Activated naive CD8-positive, alpha-beta T cell treated with anti-CD3 and anti-CD28 coated beads for 36 hours (primary cell): ENCODE measurements around the gene NACA2. TPM values are rescaled to one million over a fixed set of nuclear protein-coding genes. Genes with fewer than 3 reads are reported as not detected.
"Not testable (repeated sequence)": the region's sequence is repeated elsewhere in the genome, so short reads cannot be mapped to it uniquely, and the experiment has no call there.

Experiments used
- DNase-seq: peaks from one replicate; pipeline ENCODE4 v3.0.0; 2021
- H3K27ac Mint-ChIP-seq: one replicate; pipeline ENCODE4 v1.8.0; 2022; ENCODE audit warnings: mild to moderate bottlenecking, moderate library complexity, mixed read lengths
- H3K27me3 Mint-ChIP-seq: one replicate; pipeline ENCODE4 v1.8.0; 2022; ENCODE audit warnings: mild to moderate bottlenecking, mixed read lengths
- H3K36me3 Mint-ChIP-seq: one replicate; pipeline ENCODE4 v1.8.0; 2021; ENCODE audit warnings: mild to moderate bottlenecking, mixed read lengths
- H3K4me1 Mint-ChIP-seq: one replicate; pipeline ENCODE4 v1.8.0; 2021; ENCODE audit warnings: mixed read lengths
- H3K4me3 Mint-ChIP-seq: one replicate; pipeline ENCODE4 v1.8.0; 2022; ENCODE audit warnings: mild to moderate bottlenecking, moderate library complexity, mixed read lengths
- H3K9me3 Mint-ChIP-seq: one replicate; pipeline ENCODE4 v1.8.0; 2022; ENCODE audit warnings: mixed read lengths
- total RNA-seq, 2 experiments: library from RNA; stranded (reverse); gene quantifications; one replicate each; pipeline ENCODE4 v1.2.3, GENCODE V29; 2021

The NACA2 gene
- total RNA-seq, 2 experiments from 2014 or later: not detected

DNA sequence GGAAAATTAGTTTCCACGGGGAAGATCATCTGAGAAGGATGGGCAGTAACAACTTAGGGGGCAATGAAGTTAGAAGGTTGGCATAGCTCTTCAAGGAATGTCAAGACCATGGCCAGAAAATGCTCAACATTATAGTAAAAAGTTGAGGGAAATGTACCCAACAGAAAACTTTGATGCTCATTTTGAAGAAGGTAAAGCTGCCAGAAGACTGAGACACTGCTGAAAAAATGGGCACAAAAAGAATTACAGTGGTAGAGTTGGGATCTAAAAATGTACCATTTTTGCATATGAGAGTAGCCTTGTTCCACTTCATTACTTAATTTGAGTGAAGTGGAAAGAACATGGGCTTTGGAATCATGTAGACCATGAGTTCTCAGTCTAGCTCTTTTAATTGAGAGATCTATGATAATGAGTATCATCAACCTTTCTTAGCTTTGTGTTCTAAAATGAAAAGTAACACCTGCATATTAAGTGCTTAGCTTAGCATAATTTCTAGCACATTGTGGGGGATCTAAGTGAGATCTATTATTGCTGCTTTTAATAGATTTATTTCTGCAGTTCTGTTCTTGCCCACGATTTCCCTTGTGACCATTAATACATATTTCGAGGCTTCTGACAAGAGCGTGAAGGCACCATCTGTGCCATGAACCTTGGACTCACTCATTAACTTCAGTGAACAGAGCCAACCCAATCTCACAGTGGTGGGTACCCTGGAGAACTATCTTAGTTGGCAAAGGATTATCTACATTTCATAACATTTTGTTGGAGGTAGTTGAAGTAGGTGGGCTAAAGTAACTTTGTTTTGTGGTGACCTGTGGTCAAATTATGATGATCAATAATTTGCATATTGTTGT is 3.0 kb downstream of the NACA2 start:
- Mint-ChIP-seq H3K27me3 (peaks cover 6% of the 10 kb centered on the region), H3K27ac (no peak overlapping the region), H3K9me3 (no peaks in the 10 kb centered on the region), H3K4me1 (no peaks in the 10 kb centered on the region), H3K36me3 (no peaks in the 10 kb centered on the region), H3K4me3 (no peak overlapping the region)
- no peak for DNase-seq

DNA sequence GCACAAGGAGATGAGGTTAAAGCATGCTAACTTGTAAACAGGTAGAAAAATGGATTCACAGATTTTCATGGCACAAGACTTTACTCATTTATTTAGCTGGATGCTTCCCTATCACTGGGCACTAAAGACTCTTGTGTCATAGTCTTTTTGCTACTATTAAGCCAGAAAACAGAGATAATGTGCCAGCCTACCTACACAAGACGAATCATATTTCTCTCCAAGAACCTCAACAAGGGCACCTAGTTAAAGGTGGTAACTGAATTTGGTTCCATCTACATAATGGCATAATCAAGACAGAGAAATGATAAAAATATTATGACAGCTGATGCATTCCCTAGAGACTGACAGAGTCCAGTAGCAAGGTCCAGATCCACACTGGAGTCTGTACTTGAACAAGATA is 3.8 kb downstream of the NACA2 start:
- Mint-ChIP-seq H3K27ac (no peak overlapping the region), H3K9me3 (no peaks in the 10 kb centered on the region), H3K4me1 (no peaks in the 10 kb centered on the region), H3K4me3 (no peak overlapping the region), H3K27me3 (peaks cover 5% of the 10 kb centered on the region), H3K36me3 (no peaks in the 10 kb centered on the region)
- DNase-seq: no peak

DNA sequence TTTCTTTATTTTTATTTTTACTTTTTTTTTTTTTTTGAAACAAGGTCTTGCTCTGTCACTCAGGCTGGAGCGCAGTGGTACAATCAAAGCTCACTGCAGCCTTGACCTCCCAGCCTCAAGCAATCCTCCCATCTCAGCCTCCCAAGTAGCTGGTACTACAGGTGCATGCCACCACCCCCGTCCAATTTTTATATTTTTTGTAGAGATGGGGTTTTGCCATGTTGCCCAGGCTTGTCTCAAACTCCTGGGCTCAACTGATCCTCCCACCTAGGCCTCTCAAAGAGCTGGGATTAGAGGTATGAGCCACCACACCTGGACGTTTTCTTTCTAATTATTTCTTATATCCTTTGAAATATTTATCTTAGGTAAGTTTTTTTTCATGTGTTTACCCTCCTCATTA is 4.4 kb downstream of the NACA2 start:
- H3K36me3 Mint-ChIP-seq, H3K27ac Mint-ChIP-seq, DNase-seq, H3K4me1 Mint-ChIP-seq, H3K4me3 Mint-ChIP-seq, H3K9me3 Mint-ChIP-seq: not testable (repeated sequence)
- H3K27me3 Mint-ChIP-seq: peaks cover 10% of the 10 kb centered on the region

DNA sequence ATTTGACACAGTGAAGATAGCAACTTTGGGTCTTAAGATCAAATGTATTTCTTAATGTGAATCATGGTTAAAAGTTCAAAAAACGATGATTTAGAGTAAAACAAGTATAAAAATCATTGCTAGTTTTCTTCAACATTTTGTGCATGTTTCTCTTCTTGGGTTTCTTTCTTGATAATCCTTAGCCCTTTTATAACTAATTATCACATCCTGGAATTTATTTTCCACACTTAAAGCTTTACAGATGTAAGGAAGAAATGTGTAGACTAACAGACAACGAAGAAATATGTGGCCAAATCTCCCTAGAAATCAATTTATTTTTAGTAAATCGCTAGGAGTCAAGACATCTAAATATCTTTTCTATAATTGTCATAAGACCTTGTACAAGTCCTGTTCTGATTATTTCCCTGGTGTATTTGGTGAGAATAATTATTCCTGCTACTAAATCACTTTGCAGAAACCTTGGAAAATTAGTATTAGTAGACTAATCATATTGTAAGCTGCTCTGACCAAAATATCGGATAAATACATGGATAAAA is 4.9 kb downstream of the NACA2 start:
- Mint-ChIP-seq H3K4me3 (no peak overlapping the region), H3K4me1 (no peaks in the 10 kb centered on the region), H3K27me3 (peaks cover 15% of the 10 kb centered on the region), H3K9me3 (no peaks in the 10 kb centered on the region), H3K36me3 (no peaks in the 10 kb centered on the region), H3K27ac (no peak overlapping the region)
- DNase-seq: no peak

DNA sequence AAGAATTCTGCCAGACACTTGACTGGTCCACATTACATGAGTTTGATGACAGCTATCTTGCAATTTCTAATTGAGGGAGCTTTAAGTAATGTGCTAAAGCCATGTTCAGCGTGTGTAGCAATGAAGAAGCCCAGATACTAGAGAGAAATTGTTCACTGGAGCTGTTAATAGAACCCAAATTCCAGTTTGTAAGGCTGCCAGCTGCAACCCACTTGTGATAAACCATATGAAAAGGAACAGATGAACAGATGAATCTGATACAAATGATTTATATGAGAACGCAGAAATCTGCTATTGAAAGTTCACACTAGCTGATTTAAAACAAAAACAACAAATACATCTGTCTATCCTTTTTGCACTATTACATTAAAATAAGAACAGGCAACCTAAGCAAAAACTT is 6.2 kb downstream of the NACA2 start:
- no peaks in the 10 kb centered on the region for H3K9me3 Mint-ChIP-seq
- H3K27me3 Mint-ChIP-seq: peaks cover 23% of the 10 kb centered on the region
- no peak overlapping the region for H3K4me3 Mint-ChIP-seq
- H3K4me1 Mint-ChIP-seq: no peaks in the 10 kb centered on the region
- H3K36me3 Mint-ChIP-seq: no peaks in the 10 kb centered on the region
- no peak for DNase-seq
- H3K27ac Mint-ChIP-seq: no peak overlapping the region

DNA sequence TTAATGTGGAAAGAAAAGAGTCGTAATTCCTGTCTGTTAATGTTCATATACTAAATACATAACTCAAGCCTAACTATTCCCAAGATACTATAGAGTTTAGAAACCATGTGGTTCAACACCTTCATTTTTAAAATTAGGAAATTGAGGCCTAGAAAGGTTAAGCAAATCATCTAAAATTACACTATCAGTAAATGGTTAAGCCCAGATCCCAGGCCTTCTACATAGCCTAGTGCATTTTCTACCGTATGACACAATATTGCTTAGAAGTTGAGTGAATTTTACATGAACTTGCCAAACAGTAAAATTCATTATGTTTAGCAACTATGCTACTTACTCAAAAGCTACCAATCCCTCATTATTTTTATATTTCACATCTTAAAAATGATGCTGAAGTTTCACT is 6.8 kb downstream of the NACA2 start:
- DNase-seq: no peak
- Mint-ChIP-seq H3K36me3 (no peaks in the 10 kb centered on the region), H3K4me3 (no peak overlapping the region), H3K4me1 (no peaks in the 10 kb centered on the region), H3K27ac (no peak overlapping the region), H3K9me3 (no peaks in the 10 kb centered on the region), H3K27me3 (peaks cover 29% of the 10 kb centered on the region)

DNA sequence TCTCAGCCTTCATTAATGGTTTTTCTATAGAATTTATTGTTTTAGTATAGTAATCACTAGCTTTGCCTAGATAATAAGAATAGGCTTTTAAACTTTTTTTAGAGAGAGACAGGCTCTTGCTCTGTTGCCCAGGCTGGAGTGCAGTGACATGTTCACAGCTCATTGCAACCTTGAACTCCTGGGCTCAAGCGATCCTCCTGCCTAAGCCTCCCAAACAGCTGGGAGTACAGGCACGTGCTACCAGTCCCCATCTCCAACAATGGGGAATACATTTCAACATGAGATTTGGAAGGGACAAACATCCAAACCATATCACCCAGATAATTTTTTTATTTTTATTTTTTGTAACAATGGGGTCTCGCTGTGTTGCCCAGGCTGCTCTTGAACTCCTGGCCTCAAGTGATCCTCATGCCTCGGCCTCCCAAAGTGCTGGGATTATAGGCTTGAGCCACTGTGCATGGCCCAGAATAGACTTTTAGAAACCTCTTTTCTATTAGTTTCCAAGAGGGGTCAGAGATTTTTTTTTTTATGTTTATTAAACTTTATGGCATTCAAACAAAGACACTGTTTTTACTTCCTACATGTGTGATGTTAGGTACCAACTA is 7.3 kb downstream of the NACA2 start:
- Mint-ChIP-seq H3K27ac (no peak overlapping the region), H3K9me3 (no peaks in the 10 kb centered on the region), H3K4me1 (no peaks in the 10 kb centered on the region), H3K27me3 (peaks cover 30% of the 10 kb centered on the region), H3K36me3 (no peaks in the 10 kb centered on the region), H3K4me3 (no peak overlapping the region)
- no peak for DNase-seq

DNA sequence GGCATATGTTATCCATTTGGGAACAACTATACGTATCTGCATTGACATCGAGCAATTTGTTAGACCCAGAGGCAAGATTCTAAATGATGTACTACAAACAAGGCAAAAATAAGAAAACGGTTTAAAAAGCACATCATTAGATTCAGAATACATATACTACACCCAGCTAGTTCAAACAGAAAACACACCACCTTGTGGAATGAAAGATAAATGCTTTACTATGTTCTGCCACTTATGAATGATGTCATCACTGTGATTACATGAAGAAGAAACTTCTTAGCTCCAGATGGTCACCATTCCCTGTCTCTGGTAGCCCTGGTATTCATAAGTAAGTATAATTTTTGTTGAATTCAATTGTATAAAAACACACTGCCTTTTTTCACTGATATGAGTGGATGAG is 7.8 kb downstream of the NACA2 start:
- Mint-ChIP-seq H3K27ac (no peak overlapping the region), H3K36me3 (no peaks in the 10 kb centered on the region), H3K4me3 (no peak overlapping the region), H3K27me3 (peaks cover 27% of the 10 kb centered on the region), H3K4me1 (no peaks in the 10 kb centered on the region), H3K9me3 (no peaks in the 10 kb centered on the region)
- DNase-seq: no peak

DNA sequence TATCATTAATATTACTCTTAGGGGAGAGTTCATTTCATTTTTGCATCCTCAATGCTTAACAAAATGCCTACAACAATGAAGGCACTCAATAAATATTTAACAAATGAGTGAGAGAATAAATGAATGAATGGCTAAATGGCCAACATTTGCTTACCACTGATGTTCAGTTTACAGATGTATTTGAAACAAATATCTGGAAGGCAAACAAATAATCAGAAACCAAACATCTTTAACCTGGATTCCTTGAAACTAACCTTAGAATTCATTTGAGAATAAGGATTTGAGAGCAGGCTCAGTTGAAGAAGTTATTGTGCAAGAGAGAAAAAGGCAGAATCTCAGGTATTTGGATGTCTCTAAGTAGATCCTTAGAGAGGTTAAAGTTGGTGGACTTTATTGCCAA is 8.4 kb downstream of the NACA2 start:
- no peaks in the 10 kb centered on the region for H3K9me3 Mint-ChIP-seq
- no peak overlapping the region for H3K27ac Mint-ChIP-seq
- H3K36me3 Mint-ChIP-seq: no peaks in the 10 kb centered on the region
- H3K4me1 Mint-ChIP-seq: no peaks in the 10 kb centered on the region
- peaks cover 32% of the 10 kb centered on the region for H3K27me3 Mint-ChIP-seq
- no peak for DNase-seq
- no peak overlapping the region for H3K4me3 Mint-ChIP-seq

DNA sequence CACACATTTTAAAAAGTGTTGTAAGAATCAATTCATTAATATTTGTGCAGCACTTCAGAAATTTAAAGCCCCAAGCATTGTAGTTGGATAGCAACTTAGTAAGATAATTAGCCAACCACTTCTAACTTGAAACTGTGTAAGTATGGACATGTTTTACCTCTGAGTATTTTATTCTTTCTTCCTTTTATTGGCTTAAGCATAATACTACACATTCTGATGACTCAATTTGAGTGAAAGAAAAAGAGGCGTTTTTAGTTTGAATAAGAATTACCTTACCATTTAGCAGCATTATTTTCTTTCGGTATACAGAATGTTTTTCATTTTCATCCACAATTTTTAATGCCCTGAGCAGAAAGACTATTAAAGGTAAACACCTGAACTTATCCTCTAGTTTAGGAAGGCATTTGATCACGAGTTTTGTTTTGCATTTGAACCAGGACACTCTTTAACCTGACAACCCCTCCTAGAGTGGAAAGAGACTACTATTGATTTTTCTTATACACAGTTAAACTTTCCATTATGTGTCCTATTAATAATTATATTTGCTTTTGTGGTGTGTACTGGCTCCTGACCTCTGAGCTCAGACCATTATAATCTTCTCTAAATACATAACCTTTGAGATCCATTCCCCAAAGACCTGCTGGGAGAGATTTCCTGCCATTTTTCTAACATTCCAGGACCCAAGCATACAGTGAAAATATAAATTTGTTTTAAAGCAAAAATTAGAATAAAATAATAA is 9.2 kb downstream of the NACA2 start:
- no peaks in the 10 kb centered on the region for H3K4me1 Mint-ChIP-seq
- DNase-seq: no peak
- no peak overlapping the region for H3K27ac Mint-ChIP-seq
- no peak overlapping the region for H3K4me3 Mint-ChIP-seq
- no peaks in the 10 kb centered on the region for H3K36me3 Mint-ChIP-seq
- peaks cover 32% of the 10 kb centered on the region for H3K27me3 Mint-ChIP-seq
- H3K9me3 Mint-ChIP-seq: no peaks in the 10 kb centered on the region

DNA sequence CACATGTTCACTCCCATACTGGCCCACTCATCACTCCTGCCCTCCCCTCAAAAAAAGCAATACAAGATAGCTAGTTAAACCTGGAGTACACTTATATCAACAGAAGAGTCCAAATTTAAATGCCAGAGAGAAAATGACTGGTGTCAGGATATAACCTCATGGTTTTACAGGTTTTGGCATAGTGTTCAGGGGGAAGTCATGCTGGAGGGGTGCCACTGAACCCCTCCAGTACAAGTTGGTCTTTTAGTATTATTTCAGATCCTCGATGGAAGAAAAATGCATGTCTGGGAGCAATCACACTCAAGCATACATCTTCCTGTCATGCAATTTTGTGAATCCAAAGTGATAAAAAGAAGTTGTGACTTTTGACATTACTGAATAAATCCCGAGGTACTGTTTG is 10.5 kb downstream of the NACA2 start:
- no peak overlapping the region for H3K27ac Mint-ChIP-seq
- no peak for DNase-seq
- H3K4me3 Mint-ChIP-seq: no peak overlapping the region
- H3K4me1 Mint-ChIP-seq: peaks cover 2% of the 10 kb centered on the region
- H3K27me3 Mint-ChIP-seq: peaks cover 32% of the 10 kb centered on the region
- no peaks in the 10 kb centered on the region for H3K9me3 Mint-ChIP-seq
- H3K36me3 Mint-ChIP-seq: no peaks in the 10 kb centered on the region

DNA sequence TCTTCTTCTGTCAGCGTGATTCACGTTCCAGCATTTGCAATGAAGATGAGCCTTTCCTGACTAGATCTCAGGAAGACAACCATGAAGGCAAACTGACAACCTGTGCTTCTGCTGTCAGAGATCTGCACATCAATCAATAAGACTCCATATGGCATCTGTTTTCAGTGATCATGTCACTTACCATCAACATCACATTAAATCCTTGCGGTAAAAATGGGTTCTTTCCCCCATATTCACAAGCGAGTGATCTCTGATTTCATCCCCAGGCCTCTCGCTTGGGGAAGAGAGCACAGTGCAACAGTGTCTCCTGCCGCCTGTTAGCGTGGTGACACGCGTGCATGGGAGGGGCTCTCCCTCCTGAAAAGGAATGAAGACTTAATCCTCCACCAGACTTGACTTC is 11.1 kb downstream of the NACA2 start:
- Mint-ChIP-seq H3K36me3 (no peaks in the 10 kb centered on the region), H3K4me1 (peaks cover 5% of the 10 kb centered on the region), H3K9me3 (no peaks in the 10 kb centered on the region), H3K4me3 (no peak overlapping the region), H3K27me3 (peaks cover 32% of the 10 kb centered on the region), H3K27ac (no peak overlapping the region)
- no peak for DNase-seq

DNA sequence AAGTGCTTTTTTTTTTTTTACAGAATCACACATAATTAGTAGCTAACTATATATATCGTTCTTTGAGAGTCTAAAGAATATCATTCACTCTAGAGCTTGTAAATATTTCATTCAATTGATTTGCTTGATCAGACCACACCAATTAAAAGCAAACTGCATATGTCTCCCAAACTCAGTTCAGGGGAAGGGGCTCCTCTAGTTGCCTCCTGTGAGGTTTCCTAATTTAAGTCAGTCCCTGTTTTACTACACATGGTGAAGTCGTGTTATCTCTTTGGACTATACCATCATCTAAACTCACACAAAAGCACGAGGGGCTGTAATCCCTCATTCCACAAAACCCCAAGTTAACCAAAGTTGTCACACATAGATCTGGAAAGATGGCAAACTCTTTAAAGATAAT is 11.7 kb downstream of the NACA2 start:
- Mint-ChIP-seq H3K27me3 (peaks cover 32% of the 10 kb centered on the region), H3K4me3 (no peak overlapping the region), H3K4me1 (peaks cover 6% of the 10 kb centered on the region), H3K36me3 (no peaks in the 10 kb centered on the region), H3K27ac (no peak overlapping the region), H3K9me3 (no peaks in the 10 kb centered on the region)
- no peak for DNase-seq

DNA sequence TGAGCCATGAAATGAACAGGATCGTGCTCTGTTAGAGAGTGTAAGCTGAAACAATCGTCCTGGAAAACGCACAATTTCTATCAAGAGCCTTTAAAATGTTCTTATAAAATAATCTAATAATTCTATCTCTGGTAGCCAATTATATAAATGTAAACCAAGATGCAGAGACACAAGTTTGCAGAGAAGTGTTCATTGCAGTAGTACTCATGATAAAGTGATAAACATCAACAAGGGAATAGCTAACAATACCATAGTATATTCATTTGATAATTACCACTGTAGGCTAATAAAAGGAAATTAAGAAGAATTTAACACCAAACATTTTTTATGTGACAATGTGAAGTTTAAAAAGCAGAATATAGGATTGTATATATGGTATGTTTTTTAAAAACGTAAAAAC is 12.4 kb downstream of the NACA2 start:
- Mint-ChIP-seq H3K4me3 (no peak overlapping the region), H3K27me3 (peaks cover 32% of the 10 kb centered on the region), H3K36me3 (no peaks in the 10 kb centered on the region), H3K9me3 (no peaks in the 10 kb centered on the region), H3K27ac (no peak overlapping the region), H3K4me1 (peaks cover 6% of the 10 kb centered on the region)
- no peak for DNase-seq

DNA sequence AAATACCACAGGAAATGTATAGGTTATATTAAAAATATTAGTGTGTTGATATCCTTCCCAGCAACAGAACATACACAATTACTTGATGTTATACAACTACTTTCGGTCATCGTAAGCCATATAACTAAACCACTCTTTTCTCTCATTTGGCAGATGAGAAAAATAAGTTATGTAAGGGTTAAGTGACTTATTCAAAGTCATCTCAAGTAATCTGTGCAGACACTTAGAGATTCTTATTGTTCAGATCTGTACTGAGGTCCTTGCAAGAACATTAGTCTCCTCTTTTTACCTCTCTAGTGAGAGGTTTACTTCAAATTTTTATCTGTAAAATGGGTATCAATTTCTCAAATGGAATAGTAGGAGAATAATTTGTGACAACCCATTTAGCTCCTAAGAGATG is 15.0 kb downstream of the NACA2 start:
- H3K36me3 Mint-ChIP-seq: no peaks in the 10 kb centered on the region
- H3K9me3 Mint-ChIP-seq: no peaks in the 10 kb centered on the region
- peaks cover 21% of the 10 kb centered on the region for H3K27me3 Mint-ChIP-seq
- H3K4me1 Mint-ChIP-seq: peaks cover 6% of the 10 kb centered on the region
- H3K4me3 Mint-ChIP-seq: no peak overlapping the region
- no peak overlapping the region for H3K27ac Mint-ChIP-seq
- DNase-seq: no peak
